HEK293 (cell line): ENCODE measurements around the gene ZNF597.

Experiments used
- SP7 ChIP-seq: fragments of 450-650 bp; formaldehyde crosslinking; IDR thresholded peaks from 2 replicates; pipeline ENCODE4 v1.5.1; 2016; ENCODE audit warnings: missing biosample characterization, missing genetic modification characterization
- ZIC2 ChIP-seq: fragments of 450-650 bp; formaldehyde crosslinking; IDR thresholded peaks from 2 replicates; pipeline ENCODE4 v1.5.1; 2016; ENCODE audit warnings: missing biosample characterization, missing genetic modification characterization
- ZNF324 ChIP-seq: fragments of 450-650 bp; formaldehyde crosslinking; IDR thresholded peaks from 2 replicates; pipeline ENCODE4 v1.5.1; 2016; ENCODE audit warnings: missing biosample characterization, missing genetic modification characterization
- TF ChIP-seq, protein P1 (sequence below): fragments of 450-650 bp; formaldehyde crosslinking; IDR thresholded peaks from 2 replicates; pipeline ENCODE4 v1.5.1; 2016; ENCODE audit warnings: missing biosample characterization, missing genetic modification characterization

DNA sequence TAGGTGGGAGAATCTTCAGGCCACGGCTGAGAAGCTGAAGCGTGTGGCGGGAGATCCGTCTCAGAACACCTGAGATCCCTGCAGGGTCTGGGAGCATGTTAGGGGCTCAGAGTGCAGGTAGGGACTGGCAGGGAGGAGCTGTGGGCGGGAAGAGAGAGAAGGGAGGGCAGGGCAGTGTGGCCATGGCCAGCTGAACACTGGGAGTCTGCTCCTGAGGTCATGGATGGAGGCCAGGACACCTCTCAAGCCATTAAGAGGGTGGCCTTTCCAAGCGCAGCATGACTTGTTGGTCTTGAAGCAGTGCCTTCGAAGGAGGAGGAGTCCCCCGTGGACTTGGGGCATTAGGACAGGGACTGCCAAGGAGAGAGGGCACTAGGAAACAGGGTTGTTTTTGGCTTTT, 23.9 kb upstream of the ZNF597 start:
- TF ChIP-seq ZIC2 (tag by site-specific recombination): no peak
- TF ChIP-seq, protein P1, sequence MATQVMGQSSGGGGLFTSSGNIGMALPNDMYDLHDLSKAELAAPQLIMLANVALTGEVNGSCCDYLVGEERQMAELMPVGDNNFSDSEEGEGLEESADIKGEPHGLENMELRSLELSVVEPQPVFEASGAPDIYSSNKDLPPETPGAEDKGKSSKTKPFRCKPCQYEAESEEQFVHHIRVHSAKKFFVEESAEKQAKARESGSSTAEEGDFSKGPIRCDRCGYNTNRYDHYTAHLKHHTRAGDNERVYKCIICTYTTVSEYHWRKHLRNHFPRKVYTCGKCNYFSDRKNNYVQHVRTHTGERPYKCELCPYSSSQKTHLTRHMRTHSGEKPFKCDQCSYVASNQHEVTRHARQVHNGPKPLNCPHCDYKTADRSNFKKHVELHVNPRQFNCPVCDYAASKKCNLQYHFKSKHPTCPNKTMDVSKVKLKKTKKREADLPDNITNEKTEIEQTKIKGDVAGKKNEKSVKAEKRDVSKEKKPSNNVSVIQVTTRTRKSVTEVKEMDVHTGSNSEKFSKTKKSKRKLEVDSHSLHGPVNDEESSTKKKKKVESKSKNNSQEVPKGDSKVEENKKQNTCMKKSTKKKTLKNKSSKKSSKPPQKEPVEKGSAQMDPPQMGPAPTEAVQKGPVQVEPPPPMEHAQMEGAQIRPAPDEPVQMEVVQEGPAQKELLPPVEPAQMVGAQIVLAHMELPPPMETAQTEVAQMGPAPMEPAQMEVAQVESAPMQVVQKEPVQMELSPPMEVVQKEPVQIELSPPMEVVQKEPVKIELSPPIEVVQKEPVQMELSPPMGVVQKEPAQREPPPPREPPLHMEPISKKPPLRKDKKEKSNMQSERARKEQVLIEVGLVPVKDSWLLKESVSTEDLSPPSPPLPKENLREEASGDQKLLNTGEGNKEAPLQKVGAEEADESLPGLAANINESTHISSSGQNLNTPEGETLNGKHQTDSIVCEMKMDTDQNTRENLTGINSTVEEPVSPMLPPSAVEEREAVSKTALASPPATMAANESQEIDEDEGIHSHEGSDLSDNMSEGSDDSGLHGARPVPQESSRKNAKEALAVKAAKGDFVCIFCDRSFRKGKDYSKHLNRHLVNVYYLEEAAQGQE: no peak
- TF ChIP-seq ZNF324 (tag by site-specific recombination): no peak
- no peak for TF ChIP-seq SP7 (tag by site-specific recombination)
